IMR-90 (cell line): ENCODE measurements around the gene CENPP. TPM values are rescaled to one million over a fixed set of nuclear protein-coding genes. Genes with fewer than 3 reads are reported as not detected.

ENCODE experiments used
- ATAC-seq: fragments of 200-7000 bp; cut with Tn5 transposase; 2 replicates; pipeline ENCODE4 v1.9.1; 2020; ENCODE audit warnings: low read depth, mild to moderate bottlenecking, moderate library complexity
- BruUV-seq: library from RNA; stranded (reverse); fragments of 400-500 nt; replicated peaks from 2 replicates; lab custom pipeline; 2021; lab: Mats Ljungman, UMichigan
- CTCF ChIA-PET: fragments of 300-600 bp; formaldehyde crosslinking; extraction: SDS; loops from one replicate; lab custom pipeline; 2021; ENCODE audit warnings: antibody characterized with exemption; lab: Yijun Ruan, JAX
- POLR2A ChIA-PET: fragments of 300-600 bp; sonication (Branson Sonifier 250); formaldehyde crosslinking; loops from one replicate; lab custom pipeline; 2022; ENCODE audit warnings: antibody characterized with exemption; ENCODE audit not compliant: unreplicated experiment; lab: Charles Lee
- DNase-seq: peaks from one replicate; pipeline ENCODE4 v3.0.0; 2013
- H2AFZ ChIP-seq: replicated peaks from 2 replicates; pipeline ENCODE3; 2013; ENCODE audit warnings: low read length, mild to moderate bottlenecking; ENCODE audit not compliant: poor library complexity
- H2AK5ac ChIP-seq: 2 replicates; pipeline ENCODE4 v1.6.1; 2013; ENCODE audit warnings: low read depth, low read length, inconsistent platforms
- H2AK9ac ChIP-seq: replicated peaks from 2 replicates; pipeline ENCODE3; 2013; ENCODE audit warnings: mild to moderate bottlenecking, low read depth, low read length, moderate library complexity; ENCODE audit not compliant: poor library complexity
- H2BK120ac ChIP-seq: 2 replicates; pipeline ENCODE4 v1.6.1; 2013; ENCODE audit warnings: low read depth, low read length, inconsistent platforms
- H2BK15ac ChIP-seq: 3 replicates; pipeline ENCODE4 v1.6.1; 2013; ENCODE audit warnings: low read depth, low read length, inconsistent platforms
- H2BK20ac ChIP-seq: 2 replicates; pipeline ENCODE4 v1.6.1; 2013; ENCODE audit warnings: low read depth, mild to moderate bottlenecking, inconsistent platforms, low read length, moderate library complexity
- H2BK5ac ChIP-seq: 2 replicates; pipeline ENCODE4 v1.6.1; 2013; ENCODE audit warnings: mild to moderate bottlenecking, low read depth, low read length, inconsistent platforms; ENCODE audit not compliant: poor library complexity, severe bottlenecking
- H3K14ac ChIP-seq: replicated peaks from 2 replicates; pipeline ENCODE4 v1.6.1; 2013; ENCODE audit warnings: low read depth, low read length, inconsistent platforms
- H3K18ac ChIP-seq: 2 replicates; pipeline ENCODE4 v1.6.1; 2013; ENCODE audit warnings: low read depth, low read length, control low read depth
- H3K23ac ChIP-seq: 2 replicates; pipeline ENCODE4 v1.6.1; 2013; ENCODE audit warnings: low read depth, low read length, inconsistent platforms
- H3K27ac ChIP-seq: 2 replicates; pipeline ENCODE4 v1.5.1; 2013; ENCODE audit warnings: mild to moderate bottlenecking, control low read depth, low read length; ENCODE audit not compliant: insufficient read depth
- H3K27me3 ChIP-seq: 2 replicates; pipeline ENCODE4 v1.6.1; 2013; ENCODE audit warnings: low read length; ENCODE audit not compliant: control insufficient read depth, insufficient read depth
- H3K36me3 ChIP-seq: 2 replicates; pipeline ENCODE4 v1.6.1; 2013; ENCODE audit warnings: low read length, mixed read lengths; ENCODE audit not compliant: control insufficient read depth, insufficient read depth
- H3K4ac ChIP-seq: 2 replicates; pipeline ENCODE4 v1.6.1; 2013; ENCODE audit warnings: low read depth, low read length, inconsistent platforms
- H3K4me1 ChIP-seq: 2 replicates; pipeline ENCODE4 v1.6.1; 2013; ENCODE audit warnings: low read length, mixed read lengths; ENCODE audit not compliant: control insufficient read depth, insufficient read depth
- H3K4me2 ChIP-seq: 2 replicates; pipeline ENCODE4 v1.6.1; 2013; ENCODE audit warnings: low read depth, mild to moderate bottlenecking, control low read depth, low read length, moderate library complexity
- H3K4me3 ChIP-seq: 2 replicates; pipeline ENCODE4 v1.5.1; 2013; ENCODE audit warnings: low read depth, mild to moderate bottlenecking, control low read depth, low read length, moderate library complexity; ENCODE audit not compliant: insufficient read depth
- H3K56ac ChIP-seq: 2 replicates; pipeline ENCODE4 v1.6.1; 2013; ENCODE audit warnings: low read length, inconsistent platforms; ENCODE audit not compliant: insufficient read depth; ENCODE audit errors: extremely low read depth
- H3K79me1 ChIP-seq, 2 experiments: 2 replicates each; pipeline ENCODE4 v1.6.1; 2013; ENCODE audit warnings: low read length in 2 of 2, inconsistent platforms in 1 of 2, low read depth in 1 of 2
- H3K9ac ChIP-seq: 2 replicates; pipeline ENCODE4 v1.6.1; 2013; ENCODE audit warnings: low read depth, low read length, control low read depth
- H3K9me1 ChIP-seq: 2 replicates; pipeline ENCODE4 v1.6.1; 2013; ENCODE audit warnings: low read length, inconsistent platforms; ENCODE audit not compliant: insufficient read depth
- H3K9me3 ChIP-seq: 2 replicates; pipeline ENCODE4 v1.6.1; 2013; ENCODE audit warnings: low read length; ENCODE audit not compliant: control insufficient read depth, insufficient read depth
- H4K20me1 ChIP-seq: 2 replicates; pipeline ENCODE4 v1.6.1; 2013; ENCODE audit warnings: low read length, inconsistent platforms; ENCODE audit not compliant: insufficient read depth
- H4K5ac ChIP-seq: 2 replicates; pipeline ENCODE4 v1.6.1; 2013; ENCODE audit warnings: mild to moderate bottlenecking, low read depth, low read length, control low read depth
- H4K8ac ChIP-seq, 2 experiments: 2 replicates each; pipeline ENCODE4 v1.6.1; 2013; ENCODE audit warnings: low read depth in 2 of 2, low read length in 2 of 2, control low read depth in 1 of 2, inconsistent platforms in 1 of 2
- H4K91ac ChIP-seq: 2 replicates; pipeline ENCODE4 v1.6.1; 2013; ENCODE audit warnings: low read depth, low read length, inconsistent platforms; ENCODE audit not compliant: insufficient read depth
- CEBPB ChIP-seq: IDR thresholded peaks from 2 replicates; pipeline ENCODE4 v1.6.1; 2012; ENCODE audit warnings: low read depth, low read length, improper control_type of control experiment
- CHD1 ChIP-seq: IDR thresholded peaks from 2 replicates; pipeline ENCODE4 v1.6.1; 2012; ENCODE audit warnings: low read depth, low read length, improper control_type of control experiment
- CTCF ChIP-seq: conservative IDR thresholded peaks from 2 replicates; pipeline ENCODE4 v1.5.1; 2012; ENCODE audit warnings: mild to moderate bottlenecking, low read depth, low read length, improper control_type of control experiment
- ELK1 ChIP-seq: fragments of 150-350 bp; IDR thresholded peaks from 2 replicates; pipeline ENCODE4 v1.6.1; 2016; ENCODE audit warnings: low read depth, mild to moderate bottlenecking, low read length, moderate library complexity, borderline replicate concordance
- FOS ChIP-seq: fragments of 150-350 bp; IDR thresholded peaks from 2 replicates; pipeline ENCODE4 v1.6.1; 2016; ENCODE audit warnings: low read depth, low read length
- MAFK ChIP-seq: IDR thresholded peaks from 2 replicates; pipeline ENCODE4 v1.6.1; 2012; ENCODE audit warnings: low read depth, low read length, improper control_type of control experiment
- MAZ ChIP-seq: IDR thresholded peaks from 2 replicates; pipeline ENCODE4 v1.6.1; 2012; ENCODE audit warnings: low read depth, mild to moderate bottlenecking, low read length, improper control_type of control experiment, moderate library complexity, borderline replicate concordance
- MXI1 ChIP-seq: IDR thresholded peaks from 2 replicates; pipeline ENCODE4 v1.6.1; 2012; ENCODE audit warnings: low read depth, mild to moderate bottlenecking, low read length, moderate library complexity, borderline replicate concordance
- NFE2L2 ChIP-seq: fragments of 150-350 bp; IDR thresholded peaks from 2 replicates; pipeline ENCODE4 v1.6.1; 2016; ENCODE audit warnings: low read depth, mild to moderate bottlenecking, low read length
- POLR2A ChIP-seq: IDR thresholded peaks from 2 replicates; pipeline ENCODE4 v1.6.1; 2012; ENCODE audit warnings: mild to moderate bottlenecking, low read depth, low read length
- RAD21 ChIP-seq: IDR thresholded peaks from 2 replicates; pipeline ENCODE4 v1.6.1; 2012; ENCODE audit warnings: low read length, improper control_type of control experiment
- RCOR1 ChIP-seq: IDR thresholded peaks from 2 replicates; pipeline ENCODE4 v1.6.1; 2012; ENCODE audit warnings: mild to moderate bottlenecking, low read length, improper control_type of control experiment; ENCODE audit not compliant: insufficient replicate concordance
- SMC3 ChIP-seq: fragments of 150-350 bp; IDR thresholded peaks from 2 replicates; pipeline ENCODE4 v1.6.1; 2016; ENCODE audit warnings: low read depth, mild to moderate bottlenecking, antibody characterized with exemption, low read length, moderate library complexity
- USF2 ChIP-seq: fragments of 150-350 bp; IDR thresholded peaks from 2 replicates; pipeline ENCODE4 v1.6.1; 2017; ENCODE audit warnings: mild to moderate bottlenecking, antibody characterized with exemption, low read length, low read depth
- WGBS, 2 experiments: methylation state at CpG; one replicate each; pipeline versions ENCODE4 v1.1.5 to v1.1.7; 2013; ENCODE audit warnings: missing lambda C conversion rate in 2 of 2; ENCODE audit not compliant: insufficient read length in 1 of 2; ENCODE audit errors: extremely low coverage in 2 of 2; 5-methylcytosine and 5-hydroxymethylcytosine counted together
- dilution Hi-C: fragments of 300-500 bp; cut with HindIII; formaldehyde crosslinking; loops from one replicate; pipeline ENCODE4 v1.14.3; 2018; ENCODE audit warnings: low sequenced_read_pairs; ENCODE audit not compliant: unreplicated experiment
- in situ Hi-C: fragments of 300-500 bp; cut with MboI; formaldehyde crosslinking; loops from 3 replicates; pipeline ENCODE4 v1.14.3; 2019; ENCODE audit warnings: low sequenced_read_pairs, inconsistent platforms, mixed read lengths
- intact Hi-C: fragments of 100-400 bp; cut with micrococcal nuclease; formaldehyde crosslinking; loops from 2 replicates; pipeline ENCODE4 v1.10.0; 2022
- polyA plus RNA-seq, 3 experiments: library from polyadenylated mRNA; depleted of rRNA; stranded (reverse); fragments of >200 nt; gene quantifications; 2 replicates each; pipeline ENCODE4 v1.2.3, GENCODE V29; 2012; ENCODE audit warnings: low replicate concordance in 1 of 3
- total RNA-seq: library from RNA; depleted of rRNA; stranded (reverse); fragments of >200 nt; gene quantifications from 2 replicates; pipeline ENCODE4 v1.2.3, GENCODE V29; 2012

The CENPP gene
- total and polyA plus RNA-seq, 2 of the 4 experiments (the other 2 are of a cell fraction): 1.4 to 2.0 TPM

- Histone ChIP-seq H4K5ac (no peak overlapping the region), H3K9me1 (no peaks in the 10 kb centered on the region), H3K9ac (no peak overlapping the region), H3K23ac (no peak overlapping the region), H3K27me3 (no peaks in the 10 kb centered on the region), H3K14ac (no peak overlapping the region), H3K56ac (no peak overlapping the region), H3K4me3 (no peak overlapping the region), H2AK5ac (no peak overlapping the region), H3K4ac (no peak overlapping the region), H2AK9ac (no peak overlapping the region), H3K27ac (no peak overlapping the region), H4K8ac (no peak overlapping the region), H2BK120ac (no peak overlapping the region), H2BK5ac (no peak overlapping the region), H3K36me3 (no peaks in the 10 kb centered on the region), H3K79me1 (no peaks in the 10 kb centered on the region), H2BK15ac (no peak overlapping the region), H3K4me2 (no peak overlapping the region), H3K4me1 (no peaks in the 10 kb centered on the region), H3K18ac (no peak overlapping the region), H2BK20ac (no peak overlapping the region), H3K9me3 (peaks cover 2% of the 10 kb centered on the region), H2AFZ (no peak overlapping the region), H4K91ac (no peak overlapping the region), H4K20me1 (no peaks in the 10 kb centered on the region)
- ChIA-PET POLR2A (no interaction called here), CTCF (interaction anchor here (0.6 to 0.7 kb wide), 2 partner anchors 41 to 248 kb away, joined by 3 read pairs; no protein-coding TSS in a partner anchor)
- no CpG with 5 or more reads among the region's 3 CpGs for WGBS, 2 experiments
- no TSS peak for BruUV-seq
- in situ Hi-C loops (no loop called here), dilution Hi-C loops (no loop called here), intact Hi-C loops (no loop called here)
- TF ChIP-seq USF2 (no peak), RAD21 (no peak), NFE2L2 (no peak), MAFK (no peak), RCOR1 (no peak), ELK1 (no peak), POLR2A (no peak), CTCF (no peak), SMC3 (no peak), MXI1 (no peak), MAZ (no peak), CEBPB (no peak), CHD1 (no peak), FOS (no peak)
- ATAC-seq (no peak), DNase-seq (no peak)
Observed at GRCh38 chr9:92360083-92360482, 34.3 kb downstream of the CENPP start.
